Fibroblast of villous mesenchyme (primary cell): ENCODE data around the gene GPRASP2. TPM values are rescaled to one million over a fixed set of nuclear protein-coding genes. Genes with fewer than 3 reads are reported as not detected.
A peak's percentile ranks its signal among the peaks of the same experiment; 100 is the strongest.

Experiments
- DNase-seq: peaks from one replicate; pipeline ENCODE4 v3.0.0-alpha.2; 2010; ENCODE audit warnings: low read depth
- H3K4me3 ChIP-seq: 2 replicates; pipeline ENCODE4 v1.5.1; 2011; ENCODE audit warnings: low read depth, mild to moderate bottlenecking, low read length
- CTCF ChIP-seq: IDR thresholded peaks from 2 replicates; pipeline ENCODE4 v1.5.1; 2012; ENCODE audit warnings: low read depth, mild to moderate bottlenecking, low read length; ENCODE audit not compliant: insufficient read depth
- total RNA-seq: library from RNA; depleted of rRNA; stranded (reverse); fragments of >200 nt; gene quantifications from 2 replicates; pipeline ENCODE4 v1.2.3, GENCODE V29; 2012

GPRASP2 gene
- total RNA-seq, 1 donor: 15.5 TPM

- DNase-seq: no peak
- no peak for TF ChIP-seq CTCF
- H3K4me3 ChIP-seq: no peak overlapping the region
Measured at GRCh38 chrX:102696306-102696705, 15.9 kb upstream of the GPRASP2 start.

- no peak for TF ChIP-seq CTCF
- DNase-seq: peak; percentile 33
- H3K4me3 ChIP-seq: no peak overlapping the region
Measured at GRCh38 chrX:102697494-102697893, 14.8 kb upstream of the GPRASP2 start.

GRCh38 chrX:102708900-102709299 lies 3.3 kb upstream of the GPRASP2 start:
- no peak overlapping the region for H3K4me3 ChIP-seq
- no peak for DNase-seq
- TF ChIP-seq CTCF: no peak

GRCh38 chrX:102711872-102712215 lies 404 bp upstream of the GPRASP2 start:
- peak overlapping the region; percentile 67 for H3K4me3 ChIP-seq
- no peak for TF ChIP-seq CTCF
- no peak for DNase-seq

GRCh38 chrX:102712981-102713625 lies 855 bp downstream of the GPRASP2 start:
- DNase-seq: peak; percentile 59
- peak; percentile 66 for TF ChIP-seq CTCF
- peak overlapping the region; percentile 67 for H3K4me3 ChIP-seq

GRCh38 chrX:102714994-102715393 lies 2.7 kb downstream of the GPRASP2 start:
- no peak for DNase-seq
- H3K4me3 ChIP-seq: no peak overlapping the region
- TF ChIP-seq CTCF: no peak

GRCh38 chrX:102715967-102716366 lies 3.7 kb downstream of the GPRASP2 start:
- DNase-seq: no peak
- TF ChIP-seq CTCF: no peak
- no peak overlapping the region for H3K4me3 ChIP-seq
